MM.1S (cell line): ENCODE data around the gene PKP2.

Experiments
- CTCF ChIP-seq: fragments of 300-600 bp; sonication (generic); IDR thresholded peaks from 2 replicates; pipeline ENCODE4 v1.5.1; 2016; ENCODE audit warnings: antibody characterized with exemption, low read length, mixed read lengths
- EZH2 ChIP-seq: fragments of 300-600 bp; sonication (generic); optimal IDR thresholded peaks from 2 replicates; pipeline ENCODE3; 2017; ENCODE audit warnings: low read depth, mild to moderate bottlenecking, antibody characterized with exemption, low read length, mixed read lengths
- EZH2phosphoT487 ChIP-seq: fragments of 300-600 bp; sonication (generic); IDR thresholded peaks from 2 replicates; pipeline ENCODE4 v1.6.1; 2018; ENCODE audit warnings: antibody characterized with exemption, low read length

DNA sequence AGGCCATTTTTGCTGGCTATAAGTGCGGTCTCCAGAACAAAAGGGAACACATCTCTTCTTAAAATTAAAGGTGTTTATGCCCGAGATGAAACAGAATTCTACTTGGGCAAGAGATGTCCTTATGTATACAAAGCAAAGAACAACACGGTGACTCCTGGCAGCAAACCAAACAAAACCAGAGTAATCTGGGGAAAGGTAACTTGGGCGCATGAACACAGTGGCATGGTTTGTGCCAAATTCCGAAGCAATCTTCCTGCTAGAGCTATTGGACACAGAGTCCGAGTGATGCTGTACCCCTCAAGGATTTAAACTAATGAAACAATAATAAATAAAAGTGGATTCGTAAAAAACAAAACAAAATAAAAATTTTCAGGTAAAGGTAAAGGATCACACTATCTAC is 33.4 kb downstream of the PKP2 start:
- no peak for TF ChIP-seq CTCF
- TF ChIP-seq EZH2: no peak
- TF ChIP-seq EZH2phosphoT487: no peak
